Stimulated activated CD4-positive, alpha-beta T cell treated with anti-CD3 and anti-CD28 coated beads, TNF-alpha, amount 100 ng/mL, for 4 hours (primary cell): ENCODE measurements around the gene LRRIQ3.
A peak's percentile ranks its signal among the peaks of the same experiment; 100 is the strongest.
"Not testable (repeated sequence)": the region's sequence is repeated elsewhere in the genome, so short reads cannot be mapped to it uniquely, and the experiment has no call there.

Experiments
- DNase-seq, 3 experiments: peaks; one replicate each; pipeline ENCODE4 v3.0.0-alpha.2; 2020; ENCODE audit warnings: low read depth in 3 of 3

The LRRIQ3 gene, protein sequence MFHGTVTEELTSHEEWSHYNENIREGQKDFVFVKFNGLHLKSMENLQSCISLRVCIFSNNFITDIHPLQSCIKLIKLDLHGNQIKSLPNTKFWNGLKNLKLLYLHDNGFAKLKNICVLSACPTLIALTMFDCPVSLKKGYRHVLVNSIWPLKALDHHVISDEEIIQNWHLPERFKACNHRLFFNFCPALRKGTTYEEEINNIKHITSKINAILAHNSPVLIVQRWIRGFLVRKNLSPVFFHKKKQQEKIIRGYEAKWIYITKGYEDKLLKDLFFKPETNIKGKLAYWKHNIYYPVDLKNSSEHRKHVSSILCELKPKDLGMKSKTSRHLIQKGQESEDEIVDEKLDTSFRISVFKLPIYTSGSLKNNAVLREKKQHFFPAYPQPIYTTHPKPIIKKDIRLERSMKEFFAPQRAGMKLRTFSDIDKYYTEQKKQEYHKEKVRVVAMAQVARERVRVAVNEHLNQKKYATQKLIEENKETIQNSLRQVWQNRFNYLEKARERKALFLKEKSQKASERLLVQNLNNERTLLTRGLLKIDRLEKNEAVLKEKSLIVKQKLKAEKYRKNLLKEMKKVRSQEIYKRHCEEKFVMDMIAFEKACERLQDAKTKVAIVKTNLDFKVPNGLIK

DNA sequence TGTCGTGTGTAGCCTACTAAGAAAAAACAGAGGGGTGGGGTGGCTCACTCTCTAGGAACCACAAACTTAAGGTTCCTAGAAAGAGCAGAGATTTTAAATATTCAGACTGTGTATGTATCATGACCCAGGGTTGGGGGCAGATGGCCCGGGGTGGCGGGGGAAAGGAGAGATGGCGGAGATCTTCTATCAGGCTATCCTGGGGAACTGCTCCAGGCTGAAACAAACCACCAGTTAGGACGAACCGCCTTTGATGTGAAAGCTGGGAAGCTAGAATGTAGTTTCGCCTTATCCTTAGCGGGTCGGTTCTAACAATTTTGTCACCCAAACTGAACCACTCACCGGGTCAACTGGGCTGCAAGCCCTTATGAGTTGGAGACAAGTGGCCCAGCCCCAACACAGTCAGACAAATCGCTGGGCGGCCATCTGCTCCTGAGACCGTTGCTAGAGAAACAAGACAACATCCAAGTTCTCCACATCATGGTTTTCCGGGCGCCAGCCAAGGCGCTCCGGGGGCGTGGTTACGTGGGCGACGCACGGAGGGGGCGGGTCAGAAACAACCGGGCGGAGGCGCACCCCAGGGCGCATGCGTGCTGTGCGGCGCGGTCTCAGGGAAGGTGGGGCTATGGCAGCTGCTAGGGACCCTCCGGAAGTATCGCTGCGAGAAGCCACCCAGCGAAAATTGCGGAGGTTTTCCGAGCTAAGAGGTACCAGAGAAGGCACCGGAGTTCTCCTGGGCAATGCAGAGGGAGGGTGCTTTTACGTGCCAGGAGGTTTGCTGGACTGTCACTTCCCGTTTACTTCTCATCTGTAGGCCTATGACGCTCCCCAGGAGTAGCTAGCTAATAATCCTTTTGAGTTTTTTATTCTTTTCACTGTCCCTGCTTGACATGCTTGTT is at the start of gene LRRIQ3, which contains the start of gene FPGT:
TSS of gene LRRIQ3 (minus strand) at position 520 of the 896 bp plus-strand sequence. CDS start 14,492 bp downstream, outside the sequence.
TSS of gene FPGT (plus strand) at position 586 of the 896 bp plus-strand sequence. CDS start at position 623, 37 bp downstream.
- DNase-seq, result peak; percentile 90 to 96 (median 94)

DNA sequence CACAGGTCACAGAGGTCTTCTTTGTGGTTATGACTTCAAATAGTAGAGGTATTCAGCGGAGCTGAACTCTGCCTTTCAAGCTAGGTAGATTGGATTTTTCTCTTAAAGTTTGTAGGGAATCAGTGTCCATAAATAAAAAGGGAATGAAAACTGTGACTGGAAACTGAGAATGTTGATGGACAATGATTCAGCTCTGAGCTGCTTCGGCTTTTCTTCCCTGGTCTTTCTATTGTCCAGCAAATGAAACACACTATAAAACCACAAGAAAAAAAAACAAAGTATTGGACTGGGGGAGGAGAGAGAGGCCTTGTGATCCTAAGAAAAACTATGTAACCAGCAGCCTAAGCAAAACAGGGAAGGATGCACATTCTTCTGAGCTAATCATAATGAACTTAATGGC is 48.3 kb upstream of the LRRIQ3 start:
- no peak for DNase-seq

DNA sequence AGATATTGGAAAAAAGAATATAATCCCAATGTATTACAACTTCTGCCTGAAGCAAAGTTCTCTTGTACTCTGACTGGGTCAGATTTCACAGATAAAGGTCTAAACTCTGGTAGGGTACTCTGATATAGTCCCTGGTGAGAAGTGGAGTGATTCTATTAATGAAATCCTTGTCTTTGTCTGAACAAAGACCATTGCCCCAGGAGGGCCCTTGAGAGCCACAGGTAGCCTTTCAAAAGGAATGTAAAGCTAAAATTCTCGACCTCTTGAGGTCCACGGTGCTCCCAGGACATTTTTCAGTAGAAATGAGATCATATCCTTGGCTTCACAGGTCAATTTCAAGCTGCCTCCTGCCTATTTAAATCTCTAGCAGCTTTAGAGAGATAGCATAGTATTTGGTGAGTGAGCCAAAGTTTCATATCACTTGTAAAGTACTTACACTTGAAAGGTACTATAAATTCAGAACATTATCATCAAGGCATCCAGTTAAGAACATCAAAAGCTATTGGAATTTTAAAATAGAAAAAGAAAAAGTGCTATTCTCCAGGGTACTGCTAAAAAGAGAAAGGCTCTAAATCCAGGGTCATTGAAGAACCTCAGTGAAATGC is 47.3 kb upstream of the LRRIQ3 start:
- no peak for DNase-seq

DNA sequence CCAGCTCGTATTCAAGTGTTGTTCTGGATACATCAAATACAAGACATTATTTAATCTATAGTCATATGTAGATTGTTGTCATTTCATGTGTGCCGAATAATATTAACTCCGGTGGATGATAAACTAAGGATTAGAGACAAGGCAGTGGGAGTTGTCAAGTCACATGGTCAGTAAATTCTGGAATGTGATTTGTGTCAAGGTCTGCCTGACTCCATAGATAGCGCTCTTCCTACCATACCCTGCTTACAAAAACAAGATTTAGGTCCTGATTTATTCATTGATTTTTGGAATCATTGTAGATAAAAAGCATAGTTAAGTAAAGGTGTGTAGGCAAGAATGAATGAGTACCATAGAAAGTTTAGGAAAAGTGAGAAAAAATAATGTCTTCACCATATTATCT is 39.8 kb upstream of the LRRIQ3 start:
- DNase-seq, result no peak

DNA sequence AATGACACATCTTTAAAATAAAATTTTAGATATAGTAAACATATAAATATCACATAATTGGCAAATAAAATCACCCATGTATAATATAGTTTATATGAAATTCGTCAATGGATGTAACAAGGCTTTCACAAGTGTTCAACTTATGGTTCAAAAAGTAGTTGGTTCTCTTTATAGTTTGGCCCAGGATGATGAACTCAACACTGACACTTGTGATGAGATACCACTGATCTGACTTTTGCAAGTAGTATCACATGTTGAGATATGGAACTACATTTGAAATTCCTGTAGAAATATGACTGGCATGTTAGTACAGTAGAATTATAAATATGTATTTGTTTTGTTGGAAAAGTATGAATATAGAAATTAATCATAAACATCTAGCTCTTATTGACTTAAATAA is 39.1 kb upstream of the LRRIQ3 start:
- DNase-seq, result no peak

DNA sequence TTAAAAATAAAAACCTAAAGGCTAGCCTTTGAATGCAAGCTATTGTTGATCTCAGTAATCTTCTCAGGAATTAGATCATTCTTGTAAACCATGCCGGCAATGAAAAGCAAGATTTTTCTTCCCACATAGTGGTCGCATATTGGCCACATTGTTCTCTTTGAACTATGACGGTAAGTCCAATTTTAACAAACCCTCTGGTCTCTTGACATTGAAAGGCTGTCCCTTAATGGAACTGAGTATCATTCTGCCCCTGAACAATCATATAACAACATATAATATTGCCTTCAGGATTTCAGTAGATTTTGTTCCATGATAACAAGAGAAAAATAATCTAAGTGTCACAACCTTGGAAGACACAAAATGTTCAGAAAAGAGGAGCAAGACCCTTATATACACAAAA is 38.5 kb upstream of the LRRIQ3 start:
- no peak for DNase-seq

DNA sequence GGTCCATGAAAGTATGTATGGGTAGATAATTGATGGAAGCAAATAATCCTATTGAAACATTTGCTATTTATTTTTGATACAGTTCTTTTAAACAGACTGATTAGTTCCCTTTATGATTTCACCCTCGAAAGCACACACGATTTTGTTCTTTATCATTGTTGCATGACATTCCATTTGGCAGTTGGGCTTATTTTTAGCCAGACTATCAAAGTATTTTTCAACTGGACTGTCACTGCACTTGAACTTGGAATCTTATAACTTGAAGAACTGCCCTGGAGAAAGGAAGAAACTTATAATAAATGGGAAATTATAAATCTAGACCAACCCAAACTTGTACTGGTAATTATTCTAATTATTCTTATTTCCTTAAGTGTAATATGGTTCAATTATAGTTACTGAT is 37.2 kb upstream of the LRRIQ3 start, which contains the start of gene TNNI3K:
TSS of gene TNNI3K (plus strand) at position 235 of the 400 bp plus-strand sequence. CDS start at position 300, 65 bp downstream.
- DNase-seq, result no peak

DNA sequence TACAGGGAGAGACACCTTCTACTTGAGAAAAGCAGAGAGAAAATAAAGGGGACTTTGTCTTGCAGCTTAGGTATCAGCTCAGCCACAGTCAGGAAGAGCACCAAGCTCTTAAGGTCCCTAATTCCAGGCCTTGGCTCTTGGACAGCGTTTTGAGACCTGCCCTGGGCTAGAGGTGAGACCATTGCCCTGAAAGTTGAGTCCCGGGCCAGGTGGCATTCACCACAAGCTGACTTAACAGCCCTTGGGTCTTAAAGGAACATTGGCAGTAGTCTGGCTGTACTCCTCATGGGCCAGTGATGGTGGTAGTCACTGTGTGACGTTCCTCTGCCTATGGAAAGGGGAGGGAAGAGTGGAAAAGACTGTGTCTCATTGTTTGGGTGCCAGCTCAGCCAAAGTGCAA is 25.5 kb upstream of the LRRIQ3 start:
- DNase-seq, result no peak

DNA sequence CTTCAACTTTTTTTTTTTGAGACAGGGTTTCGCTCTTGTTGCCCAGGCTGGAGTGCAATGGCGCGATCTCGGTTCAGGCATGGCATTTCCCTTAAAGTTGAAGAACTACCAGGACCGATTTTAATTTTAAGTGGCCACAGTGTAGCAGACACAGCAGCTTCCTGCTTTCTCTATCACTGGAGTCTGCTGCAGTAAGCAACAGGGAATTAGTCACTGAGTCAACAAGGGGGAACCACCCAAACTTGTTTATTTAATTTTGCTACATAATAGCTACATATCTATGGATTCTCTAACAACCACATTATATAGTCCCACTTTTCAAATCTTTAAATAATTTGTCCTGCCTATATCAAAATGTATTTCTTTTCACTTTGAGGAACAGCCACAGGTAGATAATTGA is 24.7 kb upstream of the LRRIQ3 start:
- no peak for DNase-seq

DNA sequence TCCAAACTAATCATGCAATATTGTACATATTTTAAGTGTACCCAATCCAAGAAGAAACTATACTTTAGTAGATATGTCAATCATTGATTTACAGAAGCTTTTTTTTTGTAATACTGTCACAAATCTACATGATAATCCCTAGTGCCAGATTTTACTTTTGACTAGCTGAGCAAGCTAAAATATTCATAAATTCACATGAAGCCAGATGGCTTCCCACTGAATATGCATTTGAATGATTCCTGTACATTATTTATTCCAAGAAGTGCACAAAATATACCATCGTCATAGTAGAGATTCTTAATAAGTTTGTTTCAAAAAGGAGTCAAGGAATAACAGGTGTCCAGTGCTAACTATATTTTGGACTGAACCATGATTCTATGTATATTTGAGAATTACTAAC is 17.3 kb upstream of the LRRIQ3 start:
- no peak for DNase-seq

DNA sequence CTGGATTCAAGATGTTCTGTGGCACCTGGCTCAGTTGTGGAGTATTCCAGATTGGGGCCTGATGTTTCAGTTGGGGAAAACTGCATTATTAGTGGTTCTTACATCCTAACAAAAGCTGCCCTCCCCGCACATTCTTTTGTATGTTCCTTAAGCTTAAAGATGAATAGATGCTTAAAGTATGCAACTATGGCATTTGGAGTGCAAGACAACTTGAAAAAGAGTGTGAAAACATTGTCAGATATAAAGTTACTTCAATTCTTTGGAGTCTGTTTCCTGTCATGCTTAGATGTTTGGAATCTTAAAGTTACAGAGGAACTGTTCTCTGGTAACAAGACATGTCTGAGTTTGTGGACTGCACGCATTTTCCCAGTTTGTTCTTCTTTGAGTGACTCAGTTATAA is 7.3 kb upstream of the LRRIQ3 start:
- no peak for DNase-seq

DNA sequence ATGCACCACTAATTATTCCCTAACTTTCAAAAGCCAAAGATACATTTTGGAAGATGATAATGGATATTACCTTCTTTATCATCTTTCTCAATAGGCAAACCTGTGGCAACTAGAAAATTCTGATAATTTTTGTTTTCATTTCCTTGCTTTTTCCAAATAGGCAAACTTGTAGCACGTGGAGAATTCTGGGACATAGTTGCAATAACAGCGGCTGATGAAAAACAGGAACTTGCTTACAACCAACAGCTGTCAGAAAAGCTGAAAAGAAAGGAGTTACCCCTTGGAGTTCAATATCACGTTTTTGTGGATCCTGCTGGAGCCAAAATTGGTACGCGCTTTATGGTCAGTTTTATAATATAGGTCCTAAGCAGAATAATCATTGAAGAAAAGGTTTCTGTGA is 1.5 kb upstream of the LRRIQ3 start:
- no peak for DNase-seq

DNA sequence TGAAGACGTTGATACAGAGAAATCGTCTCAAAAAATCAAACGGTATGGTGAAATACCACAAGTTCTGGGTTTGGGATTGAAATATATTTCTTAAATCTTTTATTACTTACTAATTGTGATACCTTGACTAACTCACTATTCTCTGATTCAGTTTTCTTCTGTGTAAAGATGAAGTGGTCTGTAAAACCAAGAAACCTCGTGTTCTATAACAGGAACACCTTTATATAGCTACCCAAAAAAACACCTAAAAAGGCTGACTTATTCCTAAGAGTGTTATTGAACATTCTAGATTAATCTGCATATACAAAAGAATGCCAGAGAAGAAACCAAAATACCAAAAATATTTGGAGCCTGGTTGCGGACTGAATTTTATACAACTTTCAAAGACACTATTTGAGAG is 721 bp downstream of the LRRIQ3 start:
- DNase-seq, result no peak

DNA sequence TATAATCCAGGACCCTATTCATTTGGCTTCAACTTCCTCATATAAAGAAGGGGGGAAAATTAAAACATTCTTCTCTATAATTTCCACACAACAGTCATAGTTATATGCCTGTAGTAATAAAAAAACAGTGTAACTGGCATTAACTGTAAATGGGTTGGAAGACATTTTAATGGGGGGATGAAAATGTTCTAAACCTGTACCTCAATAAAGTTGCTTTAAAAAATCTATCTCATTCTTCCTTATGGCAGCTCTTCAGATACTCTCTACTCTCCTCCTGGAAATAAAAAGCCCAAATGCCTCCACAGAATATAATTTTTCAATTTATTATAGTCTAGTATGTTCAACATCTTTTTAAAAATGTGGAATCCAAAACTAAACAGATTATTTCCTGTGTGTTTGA is 2.6 kb downstream of the LRRIQ3 start:
- no peak for DNase-seq

DNA sequence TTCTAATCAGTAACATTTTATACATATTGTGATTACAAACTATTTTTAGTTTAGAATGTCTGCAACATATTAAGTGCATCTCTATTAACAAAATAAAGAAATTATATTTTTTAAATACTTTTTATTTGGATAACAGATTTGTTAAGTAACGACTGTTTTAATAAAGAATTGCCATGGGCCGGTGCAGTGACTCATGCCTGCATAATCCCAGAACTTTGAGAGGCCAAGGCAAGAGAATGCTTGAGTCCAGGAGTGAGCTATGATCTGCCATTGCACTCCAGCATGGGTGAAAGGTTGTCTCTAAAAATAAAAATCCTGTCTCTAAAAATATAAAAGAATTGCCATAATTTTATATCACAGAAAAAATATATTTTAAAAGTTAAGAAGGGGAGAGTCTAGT is 4.1 kb downstream of the LRRIQ3 start:
- no peak for DNase-seq

DNA sequence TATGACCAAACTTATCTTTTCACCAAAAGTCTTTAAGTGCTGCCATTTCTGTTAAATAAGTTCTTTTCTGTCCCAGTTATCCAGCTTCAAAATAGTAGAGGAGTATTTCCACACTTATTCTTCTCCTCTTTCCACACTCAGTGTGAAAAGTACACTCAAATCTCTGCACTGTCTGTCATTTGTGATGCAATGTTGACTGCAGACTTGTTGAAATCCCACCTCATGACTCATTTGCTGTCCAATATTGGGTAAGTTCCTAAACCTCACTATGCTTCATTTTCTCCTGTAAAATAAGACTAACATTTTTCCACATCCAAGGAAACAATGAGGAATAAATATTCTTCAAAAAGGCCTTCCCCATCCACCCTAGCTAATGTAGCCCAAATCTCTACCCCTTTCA is 17.5 kb downstream of the LRRIQ3 start:
- no peak for DNase-seq

DNA sequence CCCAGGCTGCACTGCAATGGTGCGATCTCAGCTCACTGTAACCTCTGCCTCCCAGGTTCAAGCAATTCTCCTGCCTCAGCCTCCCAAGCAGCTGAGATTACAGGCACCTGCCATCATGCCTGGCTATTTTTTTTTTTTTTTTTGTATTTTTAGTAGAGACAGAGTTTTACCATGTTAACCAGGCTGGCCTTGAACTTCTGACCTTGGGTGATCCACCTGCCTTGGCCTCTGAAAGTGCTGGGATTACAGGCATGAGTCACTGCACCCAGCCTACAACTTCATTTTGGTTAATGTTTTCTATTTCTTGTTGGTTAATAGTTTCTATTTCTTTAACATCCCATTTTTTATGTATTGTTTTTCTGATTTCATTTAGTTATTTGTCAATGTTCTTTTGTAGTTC is 23.6 kb downstream of the LRRIQ3 start:
- DNase-seq, result not testable (repeated sequence)

DNA sequence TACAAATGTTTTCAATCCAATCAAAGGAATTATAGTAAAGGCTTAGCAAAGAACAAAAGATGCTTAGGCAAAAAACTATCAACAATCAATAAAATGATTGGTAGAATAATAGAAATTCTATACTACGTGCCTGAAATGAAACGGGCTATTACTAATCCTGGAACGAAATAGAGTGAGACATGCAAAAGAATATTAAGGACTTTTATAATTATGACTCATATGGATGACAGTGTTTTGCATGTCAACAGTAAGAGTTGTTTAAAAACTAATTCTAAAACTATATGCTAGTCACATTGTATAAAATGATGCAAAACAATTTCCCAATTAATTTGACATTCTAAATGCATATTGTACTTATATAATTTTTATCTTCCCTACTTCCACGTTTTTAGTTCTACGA is 35.6 kb downstream of the LRRIQ3 start:
- DNase-seq, result no peak

DNA sequence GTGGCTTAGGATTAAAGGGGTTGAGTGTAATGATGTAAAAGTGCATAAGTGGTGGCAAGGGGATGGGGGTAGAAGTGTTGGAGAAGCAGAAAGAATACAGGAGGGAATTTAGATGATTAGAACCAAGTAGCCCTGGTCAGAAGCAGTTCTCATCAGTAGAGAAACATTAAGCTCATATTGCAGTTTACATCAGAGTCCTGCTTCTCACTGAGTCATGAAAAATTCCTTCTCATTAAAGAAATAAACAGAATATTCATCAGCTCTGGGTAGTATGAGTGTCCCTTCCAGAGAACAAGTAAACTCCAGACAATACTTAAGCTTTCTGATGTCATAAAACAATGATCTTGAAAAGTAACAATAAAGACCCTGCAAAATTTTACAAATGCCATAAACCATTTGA is 36.5 kb downstream of the LRRIQ3 start:
- DNase-seq, result no peak

DNA sequence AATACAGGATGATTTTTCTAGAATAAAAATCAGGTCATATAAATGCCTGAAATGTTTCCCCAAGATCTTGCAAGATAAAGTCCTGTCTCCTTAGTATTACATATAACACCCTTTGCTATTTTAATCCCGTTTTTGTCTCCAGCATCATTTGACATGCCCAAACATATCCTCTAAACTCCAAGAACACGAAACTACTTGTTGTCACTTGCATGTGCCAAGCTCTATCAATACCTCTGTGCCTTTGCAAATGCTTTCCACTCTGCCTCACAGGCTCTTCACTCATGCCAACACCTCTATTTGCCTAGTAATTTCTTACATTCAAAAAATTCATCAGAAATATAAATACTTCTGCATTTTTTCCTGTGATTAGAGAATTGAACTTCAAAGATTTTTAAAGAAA is 37.9 kb downstream of the LRRIQ3 start:
- DNase-seq, result no peak

DNA sequence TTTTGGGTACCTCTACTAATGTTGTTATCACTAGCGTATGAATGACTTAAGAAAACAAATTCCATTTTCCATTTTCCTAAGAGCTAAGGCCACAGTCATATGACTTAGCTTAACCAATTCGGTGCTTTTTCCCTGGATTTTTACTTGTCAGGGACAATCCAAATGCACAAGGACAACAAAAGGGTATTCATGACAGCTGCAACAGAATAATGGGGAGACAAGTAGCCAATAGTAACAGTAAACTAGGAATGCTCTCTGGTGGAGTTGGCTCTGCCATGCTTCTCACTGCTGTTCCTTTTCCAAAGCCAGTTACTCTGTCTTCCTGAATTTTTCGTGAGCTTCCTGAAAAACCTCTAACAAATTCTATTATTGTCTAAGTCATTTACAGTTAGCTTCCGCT is 52.9 kb downstream of the LRRIQ3 start:
- DNase-seq, result no peak

DNA sequence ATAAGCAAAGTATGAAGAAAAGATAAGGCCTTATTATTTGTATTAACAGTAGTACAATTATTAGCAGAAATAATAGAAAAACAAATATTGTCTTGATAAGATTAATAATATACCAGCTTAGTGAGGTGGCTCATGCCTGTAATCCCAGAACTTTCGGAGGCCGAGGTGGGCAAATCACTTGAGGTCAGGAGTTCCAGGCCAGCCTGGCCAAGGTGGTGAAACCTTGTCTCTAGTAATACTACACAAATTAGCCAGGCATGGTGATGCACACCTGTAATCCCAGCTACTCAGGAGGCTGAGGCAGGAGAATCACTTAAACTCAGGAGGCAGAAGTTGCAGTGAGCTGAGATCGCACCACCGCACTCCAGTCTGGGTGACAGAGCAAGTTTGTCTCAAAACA is 80.6 kb downstream of the LRRIQ3 start:
- DNase-seq, result not testable (repeated sequence)
